CD14-positive monocyte (primary cell): Measurements from ENCODE around the gene ATP1A3. TPM values are rescaled to one million over a fixed set of nuclear protein-coding genes. Genes with fewer than 3 reads are reported as not detected.
A peak's percentile ranks its signal among the peaks of the same experiment; 100 is the strongest.

Experiments used
- DNase-seq, 3 donors: peaks; one replicate each; pipeline ENCODE4 v3.0.0-alpha.2; 2011 to 2022
- H2AFZ ChIP-seq: 2 replicates; pipeline ENCODE4 v1.6.0; 2012; ENCODE audit warnings: mild to moderate bottlenecking, low read depth, low read length, inconsistent platforms; ENCODE audit not compliant: insufficient read depth, poor library complexity, severe bottlenecking
- H3K27ac ChIP-seq, 2 donors: 1 replicate in 1 of 2; 2 replicates in 1 of 2; pipeline ENCODE4 v1.5.1; 2012 to 2013; ENCODE audit warnings: low read length in 2 of 2, control low read depth in 1 of 2, inconsistent platforms in 1 of 2, low read depth in 1 of 2, mild to moderate bottlenecking in 1 of 2
- H3K27me3 ChIP-seq, 2 donors: one replicate each; pipeline versions ENCODE4 v1.6.0 to v1.6.1; 2011 to 2013; ENCODE audit warnings: low read length in 2 of 2; ENCODE audit not compliant: control insufficient read depth in 2 of 2, insufficient read depth in 2 of 2
- H3K36me3 ChIP-seq, 2 donors: replicated peaks in 1 of 2; 1 replicate in 1 of 2; 2 replicates in 1 of 2; pipeline versions ENCODE4 v1.5.1 to v1.6.1; 2012 to 2013; ENCODE audit warnings: low read length in 2 of 2, control low read depth in 1 of 2, inconsistent platforms in 1 of 2, mild to moderate bottlenecking in 1 of 2; ENCODE audit not compliant: insufficient read depth in 2 of 2, control insufficient read depth in 1 of 2
- H3K4me1 ChIP-seq, 2 donors: 1 replicate in 1 of 2; 2 replicates in 1 of 2; pipeline versions ENCODE4 v1.5.1 to v1.6.1; 2012 to 2013; ENCODE audit warnings: low read length in 2 of 2, control low read depth in 1 of 2, inconsistent platforms in 1 of 2, mild to moderate bottlenecking in 1 of 2, moderate library complexity in 1 of 2; ENCODE audit not compliant: insufficient read depth in 2 of 2, control insufficient read depth in 1 of 2
- H3K4me2 ChIP-seq: replicated peaks from 2 replicates; pipeline ENCODE3; 2012; ENCODE audit warnings: low read length, moderate library complexity, mild to moderate bottlenecking; ENCODE audit not compliant: poor library complexity, severe bottlenecking; ENCODE audit errors: extremely low read depth
- H3K4me3 ChIP-seq, 3 experiments: fragments of 200-600 bp in 1 of 3; sonication (generic) in 1 of 3; replicated peaks in 1 of 3; 1 replicate in 2 of 3; 2 replicates in 1 of 3; pipeline ENCODE4 v1.5.1; 2011 to 2013; ENCODE audit warnings: low read length in 3 of 3, mild to moderate bottlenecking in 3 of 3, control low read depth in 2 of 3, low read depth in 2 of 3, inconsistent platforms in 1 of 3, moderate library complexity in 1 of 3
- H3K79me2 ChIP-seq: 2 replicates; pipeline ENCODE4 v1.6.0; 2012; ENCODE audit warnings: mild to moderate bottlenecking, control low read depth, inconsistent platforms, low read length, moderate library complexity; ENCODE audit not compliant: insufficient read depth
- H3K9ac ChIP-seq: 2 replicates; pipeline ENCODE4 v1.6.0; 2017; ENCODE audit warnings: low read length, mild to moderate bottlenecking; ENCODE audit not compliant: insufficient read depth, poor library complexity, severe bottlenecking
- H3K9me3 ChIP-seq, 2 donors: replicated peaks in 1 of 2; 1 replicate in 1 of 2; 2 replicates in 1 of 2; pipeline versions ENCODE4 v1.5.1 to v1.6.1; 2012 to 2013; ENCODE audit warnings: low read length in 2 of 2, control low read depth in 1 of 2; ENCODE audit not compliant: control insufficient read depth in 1 of 2, insufficient read depth in 1 of 2
- H4K20me1 ChIP-seq: 2 replicates; pipeline ENCODE4 v1.6.0; 2012; ENCODE audit warnings: mild to moderate bottlenecking, low read length, control low read depth, moderate library complexity; ENCODE audit not compliant: insufficient read depth
- H3K27ac Mint-ChIP-seq, 7 donors: one replicate each; pipeline ENCODE4 v1.8.0; 2020; ENCODE audit warnings: mild to moderate bottlenecking in 7 of 7, mixed read lengths in 7 of 7, moderate library complexity in 6 of 7, inconsistent platforms in 2 of 7
- H3K27me3 Mint-ChIP-seq, 3 donors: one replicate each; pipeline ENCODE4 v1.8.0; 2021 to 2022; ENCODE audit warnings: low read depth in 3 of 3, mild to moderate bottlenecking in 3 of 3, mixed read lengths in 3 of 3, moderate library complexity in 3 of 3, inconsistent platforms in 1 of 3
- H3K36me3 Mint-ChIP-seq, 2 donors: one replicate each; pipeline ENCODE4 v1.8.0; 2020; ENCODE audit warnings: mixed read lengths in 2 of 2, inconsistent platforms in 1 of 2, mild to moderate bottlenecking in 1 of 2
- H3K4me1 Mint-ChIP-seq: one replicate; pipeline ENCODE4 v1.8.0; 2020; ENCODE audit warnings: mild to moderate bottlenecking, mixed read lengths
- H3K4me3 Mint-ChIP-seq, 2 donors: one replicate each; pipeline ENCODE4 v1.8.0; 2020; ENCODE audit warnings: mild to moderate bottlenecking in 2 of 2, mixed read lengths in 2 of 2, moderate library complexity in 1 of 2
- H3K9me3 Mint-ChIP-seq, 7 donors: one replicate each; pipeline ENCODE4 v1.8.0; 2020 to 2022; ENCODE audit warnings: mixed read lengths in 7 of 7, mild to moderate bottlenecking in 6 of 7, moderate library complexity in 6 of 7, inconsistent platforms in 2 of 7
- CTCF ChIP-seq: fragments of 200-600 bp; IDR thresholded peaks from one replicate; pipeline ENCODE4 v1.8.0; 2022; ENCODE audit warnings: antibody characterized with exemption, mild to moderate bottlenecking
- WGBS: methylation state at CpG from one replicate; pipeline ENCODE4 v1.1.5; 2013; ENCODE audit warnings: missing lambda C conversion rate; ENCODE audit not compliant: insufficient coverage; 5-methylcytosine and 5-hydroxymethylcytosine counted together
- intact Hi-C, 2 donors: fragments of 100-400 bp; cut with micrococcal nuclease; formaldehyde crosslinking; loops; one replicate each; pipeline versions ENCODE4 v1.15.0 to v1.15.1; 2023
- polyA plus RNA-seq, 3 donors: library from polyadenylated mRNA; depleted of rRNA in 1 of 3; unstranded in 2 of 3; stranded (reverse) in 1 of 3; fragments of 300-500 nt in 2 of 3; fragments of >200 nt in 1 of 3; fragmentation: Illumina TruSeq in 2 of 3; gene quantifications; 1 replicate in 2 of 3; 2 replicates in 1 of 3; pipeline ENCODE4 v1.2.3, GENCODE V29; 2012 to 2021

Gene ATP1A3
- polyA plus RNA-seq, 3 donors = 0.07 to 0.10 TPM; not detected in 1

- intact Hi-C loops = no loop called here
- H2AFZ ChIP-seq = no peak overlapping the region
- no peak overlapping the region for H3K9ac ChIP-seq
- no peak overlapping the region for H3K4me3 ChIP-seq
- WGBS = 88% methylated on average over 8 of the region's 8 CpGs
- no peak for DNase-seq
- H3K27me3 ChIP-seq = peaks cover 12 to 54% of the 10 kb centered on the region in 2 donors
- H3K36me3 Mint-ChIP-seq = peaks cover 0 to 4% of the 10 kb centered on the region in 2 donors
- peaks cover 14% of the 10 kb centered on the region for H3K4me1 Mint-ChIP-seq
- peaks cover 0 to 4% of the 10 kb centered on the region in 2 donors for H3K9me3 ChIP-seq
- H3K9me3 Mint-ChIP-seq = peaks cover 0 to 11% (median 4%) of the 10 kb centered on the region in 7 donors
- TF ChIP-seq CTCF = no peak
- no peak overlapping the region for H3K4me2 ChIP-seq
- peak overlapping the region in 1 of 2 donors; percentile 62 for H3K4me3 Mint-ChIP-seq
- no peaks in the 10 kb centered on the region for H4K20me1 ChIP-seq
- H3K4me1 ChIP-seq = peaks cover 8 to 14% of the 10 kb centered on the region in 2 donors
- no peaks in the 10 kb centered on the region for H3K79me2 ChIP-seq
- peaks cover 46 to 68% (median 51%) of the 10 kb centered on the region in 3 donors for H3K27me3 Mint-ChIP-seq
- no peaks in the 10 kb centered on the region for H3K36me3 ChIP-seq
- no peak overlapping the region for H3K27ac Mint-ChIP-seq
- no peak overlapping the region for H3K27ac ChIP-seq
These were observed 57.6 kb downstream of the ATP1A3 start for GRCh38 chr19:41936416-41936850.

GRCh38 chr19:41935760-41936415 is 58.1 kb downstream of the ATP1A3 start:
- H3K27ac Mint-ChIP-seq = no peak overlapping the region
- no peak overlapping the region for H2AFZ ChIP-seq
- WGBS = 88% methylated on average over 3 of the region's 26 CpGs
- no peaks in the 10 kb centered on the region for H3K79me2 ChIP-seq
- peaks cover 9 to 54% of the 10 kb centered on the region in 2 donors for H3K27me3 ChIP-seq
- H3K4me1 ChIP-seq = peaks cover 8 to 14% of the 10 kb centered on the region in 2 donors
- peaks cover 14% of the 10 kb centered on the region for H3K4me1 Mint-ChIP-seq
- H3K36me3 ChIP-seq = no peaks in the 10 kb centered on the region
- peaks cover 0 to 2% of the 10 kb centered on the region in 2 donors for H3K36me3 Mint-ChIP-seq
- no peak for TF ChIP-seq CTCF
- peak overlapping the region in 1 of 2 donors; percentile 3 for H3K4me3 Mint-ChIP-seq
- no peak overlapping the region for H3K9ac ChIP-seq
- intact Hi-C loops = no loop called here
- no peak for DNase-seq
- H3K4me3 ChIP-seq = no peak overlapping the region
- no peak overlapping the region for H3K4me2 ChIP-seq
- H3K9me3 Mint-ChIP-seq = peaks cover 0 to 8% (median 4%) of the 10 kb centered on the region in 7 donors
- H4K20me1 ChIP-seq = no peaks in the 10 kb centered on the region
- peaks cover 41 to 69% (median 52%) of the 10 kb centered on the region in 3 donors for H3K27me3 Mint-ChIP-seq
- H3K27ac ChIP-seq = no peak overlapping the region
- H3K9me3 ChIP-seq = peaks cover 0 to 5% of the 10 kb centered on the region in 2 donors
